CD4-positive, alpha-beta T cell (primary cell): ENCODE data around the gene RYK. TPM values are rescaled to one million over a fixed set of nuclear protein-coding genes. Genes with fewer than 3 reads are reported as not detected.

Experiments
- ATAC-seq: fragments of 200-7000 bp; cut with Tn5 transposase; one replicate; pipeline ENCODE4 v1.10.0; 2022; ENCODE audit warnings: mild to moderate bottlenecking; ENCODE audit not compliant: poor library complexity
- CTCF ChIA-PET: fragments of 350-600 bp; sonication (Branson Sonifier 250); formaldehyde crosslinking; loops from one replicate; lab custom pipeline; 2021; ENCODE audit warnings: antibody characterized with exemption, inconsistent platforms; lab: Charles Lee
- POLR2A ChIA-PET: fragments of 350-600 bp; sonication (Branson Sonifier 250); formaldehyde crosslinking; loops from one replicate; lab custom pipeline; 2021; ENCODE audit warnings: antibody characterized with exemption, inconsistent platforms; lab: Charles Lee
- DNase-seq, 14 experiments: peaks; one replicate each; pipeline ENCODE4 v3.0.0-alpha.2; 2013 to 2020; ENCODE audit warnings: mixed read lengths in 2 of 14
- H3K27ac ChIP-seq, 2 donors: one replicate each; pipeline versions ENCODE4 v1.5.1 to v1.7.0; 2013; ENCODE audit warnings: low read length in 2 of 2, low read depth in 1 of 2, mild to moderate bottlenecking in 1 of 2
- H3K27me3 ChIP-seq, 2 experiments: 1 replicate in 1 of 2; 2 replicates in 1 of 2; pipeline versions ENCODE4 v1.6.1 to v1.7.0; 2013; ENCODE audit warnings: low read length in 2 of 2, control low read depth in 1 of 2, mild to moderate bottlenecking in 1 of 2, moderate library complexity in 1 of 2; ENCODE audit not compliant: insufficient read depth in 2 of 2, control insufficient read depth in 1 of 2
- H3K36me3 ChIP-seq: one replicate; pipeline ENCODE4 v1.6.1; 2013; ENCODE audit warnings: low read length, control low read depth; ENCODE audit not compliant: insufficient read depth
- H3K4me1 ChIP-seq: one replicate; pipeline ENCODE4 v1.6.1; 2013; ENCODE audit warnings: low read length, control low read depth; ENCODE audit not compliant: insufficient read depth
- H3K4me3 ChIP-seq: one replicate; pipeline ENCODE4 v1.5.1; 2013; ENCODE audit warnings: mild to moderate bottlenecking, low read length, moderate library complexity
- H3K9me3 ChIP-seq, 2 experiments: 1 replicate in 1 of 2; 2 replicates in 1 of 2; pipeline versions ENCODE4 v1.6.1 to v1.7.0; 2013; ENCODE audit warnings: low read length in 2 of 2, mild to moderate bottlenecking in 2 of 2, control low read depth in 1 of 2, moderate library complexity in 1 of 2; ENCODE audit not compliant: control insufficient read depth in 1 of 2, insufficient read depth in 1 of 2
- H3K27ac Mint-ChIP-seq: one replicate; pipeline ENCODE4 v1.8.0; 2020; ENCODE audit warnings: mixed read lengths
- H3K27me3 Mint-ChIP-seq: one replicate; pipeline ENCODE4 v1.8.0; 2021; ENCODE audit warnings: mixed read lengths
- H3K36me3 Mint-ChIP-seq: one replicate; pipeline ENCODE4 v1.8.0; 2021; ENCODE audit warnings: low read depth, mixed read lengths
- H3K4me1 Mint-ChIP-seq: one replicate; pipeline ENCODE4 v1.8.0; 2021; ENCODE audit warnings: low read depth, mixed read lengths
- H3K4me3 Mint-ChIP-seq: one replicate; pipeline ENCODE4 v1.8.0; 2020; ENCODE audit warnings: mild to moderate bottlenecking, mixed read lengths
- H3K9me3 Mint-ChIP-seq: one replicate; pipeline ENCODE4 v1.8.0; 2020; ENCODE audit warnings: mixed read lengths
- intact Hi-C, 2 experiments: fragments of 100-400 bp; cut with DNase I in 1 of 2; cut with micrococcal nuclease in 1 of 2; formaldehyde crosslinking; loops; one replicate each; pipeline versions ENCODE4 v1.15.1 to v1.9.0; 2023 to 2025; cut with DNase I, micrococcal nuclease
- total RNA-seq, 174 experiments: library from RNA in 2 of 174; stranded (reverse) in 2 of 174; gene quantifications; one replicate each; pipeline ENCODE4 v1.2.3 and lab custom pipeline; 2021 to 2026
- TF ChIP-seq, protein P1 (sequence below): fragments of 200-600 bp; IDR thresholded peaks from one replicate; pipeline ENCODE4 v1.8.0; 2022; ENCODE audit warnings: antibody characterized with exemption, mild to moderate bottlenecking

The RYK gene
- total RNA-seq, 2 experiments from 2014 or later, result 57.6 to 59.2 TPM

DNA sequence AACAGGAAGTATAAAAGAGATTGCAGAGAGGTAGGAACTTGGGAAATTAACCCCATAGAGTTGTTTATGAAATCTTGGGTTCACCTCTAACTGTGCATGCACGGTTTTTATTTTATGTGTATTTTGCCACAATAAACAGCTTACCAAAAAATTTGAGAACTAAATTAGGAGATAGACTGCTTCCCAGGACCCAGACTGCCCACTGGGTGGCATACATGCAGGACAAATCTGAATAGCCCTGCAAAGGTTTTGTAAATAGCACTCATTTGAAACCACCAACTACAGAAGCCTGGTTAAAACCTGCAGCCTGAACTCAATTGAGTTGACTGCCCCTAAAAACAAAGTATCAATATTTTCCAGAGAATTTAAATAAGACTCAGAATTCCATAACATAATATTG is 124.5 kb downstream of the RYK start:
- H3K36me3 ChIP-seq, result no peaks in the 10 kb centered on the region
- Mint-ChIP-seq H3K9me3 (peaks cover 14% of the 10 kb centered on the region), H3K27ac (no peak overlapping the region), H3K4me1 (no peaks in the 10 kb centered on the region), H3K36me3 (peaks cover 48% of the 10 kb centered on the region), H3K27me3 (no peaks in the 10 kb centered on the region), H3K4me3 (no peak overlapping the region)
- no peak overlapping the region for H3K4me3 ChIP-seq
- peaks cover 13 to 18% of the 10 kb centered on the region in 2 experiments for H3K9me3 ChIP-seq
- H3K27me3 ChIP-seq, result no peaks in the 10 kb centered on the region
- DNase-seq (no peak), ATAC-seq (no peak)
- TF ChIP-seq, protein P1, sequence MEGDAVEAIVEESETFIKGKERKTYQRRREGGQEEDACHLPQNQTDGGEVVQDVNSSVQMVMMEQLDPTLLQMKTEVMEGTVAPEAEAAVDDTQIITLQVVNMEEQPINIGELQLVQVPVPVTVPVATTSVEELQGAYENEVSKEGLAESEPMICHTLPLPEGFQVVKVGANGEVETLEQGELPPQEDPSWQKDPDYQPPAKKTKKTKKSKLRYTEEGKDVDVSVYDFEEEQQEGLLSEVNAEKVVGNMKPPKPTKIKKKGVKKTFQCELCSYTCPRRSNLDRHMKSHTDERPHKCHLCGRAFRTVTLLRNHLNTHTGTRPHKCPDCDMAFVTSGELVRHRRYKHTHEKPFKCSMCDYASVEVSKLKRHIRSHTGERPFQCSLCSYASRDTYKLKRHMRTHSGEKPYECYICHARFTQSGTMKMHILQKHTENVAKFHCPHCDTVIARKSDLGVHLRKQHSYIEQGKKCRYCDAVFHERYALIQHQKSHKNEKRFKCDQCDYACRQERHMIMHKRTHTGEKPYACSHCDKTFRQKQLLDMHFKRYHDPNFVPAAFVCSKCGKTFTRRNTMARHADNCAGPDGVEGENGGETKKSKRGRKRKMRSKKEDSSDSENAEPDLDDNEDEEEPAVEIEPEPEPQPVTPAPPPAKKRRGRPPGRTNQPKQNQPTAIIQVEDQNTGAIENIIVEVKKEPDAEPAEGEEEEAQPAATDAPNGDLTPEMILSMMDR, result no peak
- intact Hi-C loops, result no loop called here
- no peaks in the 10 kb centered on the region for H3K4me1 ChIP-seq
- ChIA-PET CTCF (no interaction called here), POLR2A (no interaction called here)
- no peak overlapping the region for H3K27ac ChIP-seq

DNA sequence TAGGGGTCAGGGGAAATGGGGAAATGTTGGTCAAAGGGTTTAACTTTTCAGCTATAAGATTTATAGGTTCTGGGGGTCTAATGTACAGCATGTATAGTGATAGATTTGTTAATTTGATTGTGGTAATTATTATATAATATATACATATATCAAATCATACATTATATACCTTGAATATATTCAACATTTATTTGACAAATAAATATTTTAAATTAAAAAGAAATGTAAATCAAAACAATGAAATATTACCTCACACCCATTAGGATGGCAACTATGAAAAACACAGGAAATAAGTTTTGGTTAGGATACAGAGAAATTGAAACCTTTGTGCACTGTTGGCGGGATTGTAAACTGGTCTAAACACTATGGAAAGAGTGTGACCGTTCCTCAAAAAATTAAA is 135.9 kb downstream of the RYK start:
- no peak overlapping the region for H3K27ac ChIP-seq
- TF ChIP-seq, protein P1, result no peak
- no peak overlapping the region for H3K4me3 ChIP-seq
- Mint-ChIP-seq H3K9me3 (peaks cover 23% of the 10 kb centered on the region), H3K27ac (no peak overlapping the region), H3K4me1 (no peaks in the 10 kb centered on the region), H3K4me3 (no peak overlapping the region), H3K36me3 (peaks cover 14% of the 10 kb centered on the region), H3K27me3 (no peaks in the 10 kb centered on the region)
- ATAC-seq (no peak), DNase-seq (no peak)
- ChIA-PET POLR2A (no interaction called here), CTCF (no interaction called here)
- intact Hi-C loops, result no loop called here
- H3K27me3 ChIP-seq, result no peaks in the 10 kb centered on the region
- peaks cover 4 to 18% of the 10 kb centered on the region in 2 experiments for H3K9me3 ChIP-seq
- no peaks in the 10 kb centered on the region for H3K36me3 ChIP-seq
- no peaks in the 10 kb centered on the region for H3K4me1 ChIP-seq

DNA sequence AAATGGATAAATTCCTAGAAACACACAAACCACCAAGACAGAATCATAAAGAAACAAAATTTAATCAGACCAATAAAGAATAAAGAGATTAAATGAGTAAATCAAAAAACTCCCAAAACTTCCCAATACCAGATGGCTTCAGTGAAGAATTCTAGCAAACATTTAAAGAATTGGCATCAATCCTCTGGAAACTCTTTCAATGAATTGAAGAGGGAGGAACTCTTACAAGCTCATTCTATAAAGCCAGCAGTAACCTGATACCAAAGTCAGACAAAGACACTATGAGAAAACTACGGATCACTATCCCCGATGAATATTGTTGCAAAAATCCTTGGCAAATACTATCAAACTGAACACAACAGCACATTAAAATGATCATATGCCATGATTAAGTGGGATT is 139.0 kb downstream of the RYK start:
- no peak overlapping the region for H3K27ac Mint-ChIP-seq
- intact Hi-C loops, result no loop called here
- DNase-seq, result no peak
- H3K27me3 Mint-ChIP-seq, result no peaks in the 10 kb centered on the region
- Histone ChIP-seq H3K27me3 (no peaks in the 10 kb centered on the region), H3K36me3 (no peaks in the 10 kb centered on the region), H3K4me3 (no peak overlapping the region), H3K4me1 (no peaks in the 10 kb centered on the region), H3K9me3 (peaks cover 0 to 8% of the 10 kb centered on the region in 2 experiments), H3K27ac (no peak overlapping the region)
- ATAC-seq, result no peak
- H3K9me3 Mint-ChIP-seq, result peaks cover 7% of the 10 kb centered on the region
- peaks cover 5% of the 10 kb centered on the region for H3K36me3 Mint-ChIP-seq
- no peak overlapping the region for H3K4me3 Mint-ChIP-seq
- TF ChIP-seq, protein P1, result no peak
- POLR2A ChIA-PET, result no interaction called here
- peaks cover 7% of the 10 kb centered on the region for H3K4me1 Mint-ChIP-seq
- CTCF ChIA-PET, result no interaction called here
